Measurements from ENCODE around the gene NT5DC2. TPM values are rescaled to one million over a fixed set of nuclear protein-coding genes. Genes with fewer than 3 reads are reported as not detected.

The NT5DC2 gene
- total and polyA plus RNA-seq, 3 donors from 2014 or later = 92.4 to 147 (median 137) TPM

DNA sequence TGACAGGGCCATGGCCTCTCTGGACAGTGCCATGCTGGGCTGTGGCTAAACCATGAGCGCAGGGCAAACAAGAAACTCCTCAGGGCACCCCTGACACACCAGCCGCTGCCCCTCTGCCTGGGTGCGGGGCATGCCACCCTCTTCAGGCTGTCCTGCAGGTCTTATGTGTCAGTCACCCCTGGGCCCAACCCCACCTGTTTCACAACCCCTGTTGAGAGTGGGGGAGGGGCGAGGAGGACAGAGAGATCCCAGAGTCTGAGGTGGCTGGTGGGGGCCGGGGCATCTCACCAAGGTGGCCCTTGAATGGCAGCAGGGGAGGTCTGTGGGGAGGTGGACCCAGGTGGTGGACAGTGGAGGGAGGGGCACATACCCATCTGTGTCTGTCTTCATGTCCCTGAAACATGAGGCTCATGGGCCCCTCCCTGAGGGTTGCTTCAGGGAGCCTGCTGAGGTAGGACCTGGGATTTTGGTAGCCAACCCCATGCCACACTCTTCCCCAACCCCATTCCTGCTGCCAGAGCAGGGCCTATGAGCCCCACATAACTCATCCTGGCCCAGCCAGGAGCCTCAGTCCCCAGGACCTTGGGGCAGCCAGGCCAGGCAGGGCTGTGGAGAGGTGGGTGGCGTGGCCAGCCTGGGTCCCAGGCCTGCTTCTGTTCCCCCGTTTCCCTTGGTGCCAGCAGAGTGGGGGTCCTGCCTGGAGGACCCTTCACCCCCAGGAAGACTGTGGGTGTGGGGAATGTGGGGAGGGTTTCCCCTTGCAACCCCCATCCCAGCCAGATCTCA is 40.2 kb downstream of the NT5DC2 start:
- Histone ChIP-seq H3K4me3 (no peak overlapping the region), H3K36me3 (ENCODE audit: low read depth, missing control alignments) (no peaks in the 10 kb centered on the region), H3K9me3 (no peaks in the 10 kb centered on the region), H3K27ac (no peak overlapping the region), H3K27me3 (no peaks in the 10 kb centered on the region), H3K4me1 (peaks cover 61% of the 10 kb centered on the region)
- intact Hi-C loops (cut with DNase I; ENCODE audit: low total_unique reads) = no loop called here
- DNase-seq = no peak
- 88 to 98% methylated on average over 2 to 7 of the region's 7 CpGs for WGBS, 2 donors
- TF ChIP-seq, protein P1, sequence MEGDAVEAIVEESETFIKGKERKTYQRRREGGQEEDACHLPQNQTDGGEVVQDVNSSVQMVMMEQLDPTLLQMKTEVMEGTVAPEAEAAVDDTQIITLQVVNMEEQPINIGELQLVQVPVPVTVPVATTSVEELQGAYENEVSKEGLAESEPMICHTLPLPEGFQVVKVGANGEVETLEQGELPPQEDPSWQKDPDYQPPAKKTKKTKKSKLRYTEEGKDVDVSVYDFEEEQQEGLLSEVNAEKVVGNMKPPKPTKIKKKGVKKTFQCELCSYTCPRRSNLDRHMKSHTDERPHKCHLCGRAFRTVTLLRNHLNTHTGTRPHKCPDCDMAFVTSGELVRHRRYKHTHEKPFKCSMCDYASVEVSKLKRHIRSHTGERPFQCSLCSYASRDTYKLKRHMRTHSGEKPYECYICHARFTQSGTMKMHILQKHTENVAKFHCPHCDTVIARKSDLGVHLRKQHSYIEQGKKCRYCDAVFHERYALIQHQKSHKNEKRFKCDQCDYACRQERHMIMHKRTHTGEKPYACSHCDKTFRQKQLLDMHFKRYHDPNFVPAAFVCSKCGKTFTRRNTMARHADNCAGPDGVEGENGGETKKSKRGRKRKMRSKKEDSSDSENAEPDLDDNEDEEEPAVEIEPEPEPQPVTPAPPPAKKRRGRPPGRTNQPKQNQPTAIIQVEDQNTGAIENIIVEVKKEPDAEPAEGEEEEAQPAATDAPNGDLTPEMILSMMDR (IDR thresholded peaks at IDR 0.05) = no peak
- TF ChIP-seq POLR2A (IDR thresholded peaks at IDR 0.05) = no peak

- 90 to 91% methylated on average over 7 to 21 of the region's 21 CpGs for WGBS, 2 donors
- TF ChIP-seq POLR2A (IDR thresholded peaks at IDR 0.05) = no peak
- TF ChIP-seq, protein P1 (IDR thresholded peaks at IDR 0.05) = no peak
- Histone ChIP-seq H3K4me1 (peaks cover 65% of the 10 kb centered on the region), H3K27ac (peak overlapping the region in 1 of 2 donors; percentile 81), H3K9me3 (no peaks in the 10 kb centered on the region), H3K27me3 (no peaks in the 10 kb centered on the region), H3K36me3 (ENCODE audit: low read depth, missing control alignments) (no peaks in the 10 kb centered on the region), H3K4me3 (no peak overlapping the region)
- intact Hi-C loops (cut with DNase I; ENCODE audit: low total_unique reads) = no loop called here
- no peak for DNase-seq
Measured at GRCh38 chr3:52492059-52492458, 41.6 kb downstream of the NT5DC2 start.

DNA sequence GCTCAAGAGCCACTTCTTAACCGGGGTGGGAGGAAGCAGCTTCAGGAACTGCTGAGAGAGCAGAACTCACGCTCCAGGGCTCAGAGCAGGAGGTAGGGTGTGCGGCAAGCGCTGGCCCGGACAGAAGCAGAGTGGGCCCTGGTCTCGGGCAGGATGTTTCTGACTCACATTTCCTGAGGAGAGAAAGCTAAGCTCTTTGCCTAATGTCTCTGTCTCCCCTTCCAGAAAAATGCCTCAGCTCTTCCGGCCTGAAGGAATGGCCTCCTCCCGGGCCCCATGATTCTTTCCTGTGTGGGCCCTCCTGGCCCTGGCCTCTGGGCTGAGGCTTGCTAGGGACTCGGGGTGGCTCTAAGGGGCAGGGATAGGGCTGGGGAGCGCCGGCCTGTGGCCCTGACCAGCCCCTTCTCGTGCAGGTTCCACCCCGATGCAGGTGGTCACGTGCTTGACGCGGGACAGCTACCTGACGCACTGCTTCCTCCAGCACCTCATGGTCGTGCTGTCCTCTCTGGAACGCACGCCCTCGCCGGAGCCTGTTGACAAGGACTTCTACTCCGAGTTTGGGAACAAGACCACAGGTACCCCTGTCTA is 42.6 kb downstream of the NT5DC2 start:
- 70 to 71% methylated on average over 9 to 15 of the region's 23 CpGs for WGBS, 2 donors

DNA sequence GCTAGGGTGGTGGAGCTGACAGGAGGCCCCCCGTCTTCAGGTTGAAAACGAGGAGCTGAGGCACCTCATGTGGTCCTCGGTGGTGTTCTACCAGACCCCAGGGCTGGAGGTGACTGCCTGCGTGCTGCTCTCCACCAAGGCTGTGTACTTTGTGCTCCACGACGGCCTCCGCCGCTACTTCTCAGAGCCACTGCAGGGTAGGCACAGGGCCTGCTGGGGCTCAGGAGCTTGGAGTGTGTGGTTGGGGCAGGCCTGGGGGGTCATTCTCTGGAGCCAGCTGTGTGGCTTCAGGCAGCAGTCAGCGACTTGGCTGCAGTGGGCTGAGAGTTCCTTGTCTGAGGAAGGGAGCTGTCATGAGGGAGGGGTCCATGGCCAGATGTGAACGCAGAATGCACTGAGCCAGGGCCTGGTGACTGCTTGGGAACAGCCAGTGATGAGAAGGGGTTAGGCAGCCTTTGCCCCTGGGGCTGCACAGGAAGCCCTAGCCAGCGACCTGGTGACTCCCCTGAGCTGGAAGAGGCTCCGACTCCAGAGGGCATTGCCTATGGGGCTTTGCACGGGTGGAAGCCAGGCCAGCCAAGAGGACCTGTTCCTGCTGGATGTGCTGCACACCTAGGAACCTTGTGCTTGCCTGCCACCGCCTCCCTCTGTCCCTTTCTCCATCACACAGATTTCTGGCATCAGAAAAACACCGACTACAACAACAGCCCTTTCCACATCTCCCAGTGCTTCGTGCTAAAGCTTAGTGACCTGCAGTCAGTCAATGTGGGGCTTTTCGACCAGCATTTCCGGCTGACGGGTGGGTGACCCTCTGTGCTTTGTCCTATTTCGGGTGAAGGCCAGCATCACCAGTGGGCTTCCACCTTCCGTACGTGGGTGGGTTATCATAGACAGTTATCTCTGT is 43.4 kb downstream of the NT5DC2 start:
- intact Hi-C loops (cut with DNase I; ENCODE audit: low total_unique reads) = no loop called here
- H3K36me3 ChIP-seq (ENCODE audit: low read depth, missing control alignments) = no peaks in the 10 kb centered on the region
- no peak for DNase-seq
- 53 to 57% methylated on average over 11 to 22 of the region's 22 CpGs for WGBS, 2 donors
- no peaks in the 10 kb centered on the region for H3K27me3 ChIP-seq
- H3K9me3 ChIP-seq = no peaks in the 10 kb centered on the region
- peak overlapping the region; percentile 72 to 81 for H3K27ac ChIP-seq
- no peak overlapping the region for H3K4me3 ChIP-seq
- peaks cover 75% of the 10 kb centered on the region for H3K4me1 ChIP-seq
- TF ChIP-seq, protein P1 (IDR thresholded peaks at IDR 0.05) = no peak
- no peak for TF ChIP-seq POLR2A (IDR thresholded peaks at IDR 0.05)

More for the DNA sequence above, 42.6 kb downstream of the NT5DC2 start:
- no peak for TF ChIP-seq POLR2A (IDR thresholded peaks at IDR 0.05)
- TF ChIP-seq, protein P1 (IDR thresholded peaks at IDR 0.05) = no peak
- H3K4me1 ChIP-seq = peaks cover 71% of the 10 kb centered on the region
- no peaks in the 10 kb centered on the region for H3K9me3 ChIP-seq
- peak overlapping the region; percentile 47 to 81 for H3K27ac ChIP-seq
- no peak overlapping the region for H3K4me3 ChIP-seq
- no peak for DNase-seq
- intact Hi-C loops (cut with DNase I; ENCODE audit: low total_unique reads) = no loop called here
- H3K27me3 ChIP-seq = no peaks in the 10 kb centered on the region
- H3K36me3 ChIP-seq (ENCODE audit: low read depth, missing control alignments) = no peaks in the 10 kb centered on the region

Data from testis (tissue), 3 donors.